Loucy (cell line): ENCODE data around the gene SLC17A9.

Experiments used
- H2AFZ ChIP-seq: fragments of 200-600 bp; sonication (generic); 2 replicates; pipeline ENCODE4 v1.6.0; 2016; ENCODE audit warnings: antibody characterized with exemption, mild to moderate bottlenecking, low read length, moderate library complexity
- H3F3A ChIP-seq: fragments of 200-600 bp; 2 replicates; pipeline ENCODE4 v1.6.0; 2016; ENCODE audit warnings: antibody characterized with exemption, low read depth, mild to moderate bottlenecking
- H3K27me3 ChIP-seq: fragments of 200-600 bp; sonication (generic); 2 replicates; pipeline ENCODE4 v1.6.1; 2014; ENCODE audit warnings: low read length, mild to moderate bottlenecking; ENCODE audit not compliant: insufficient read depth, poor library complexity, severe bottlenecking
- H3K36me3 ChIP-seq: fragments of 200-600 bp; sonication (generic); 2 replicates; pipeline ENCODE4 v1.6.1; 2016; ENCODE audit warnings: low read length; ENCODE audit not compliant: insufficient read depth
- H3K4me1 ChIP-seq: fragments of 200-600 bp; sonication (generic); 2 replicates; pipeline ENCODE4 v1.5.1; 2014; ENCODE audit warnings: low read length, mild to moderate bottlenecking; ENCODE audit not compliant: insufficient read depth, poor library complexity, severe bottlenecking
- H3K4me2 ChIP-seq: fragments of 200-600 bp; sonication (generic); 2 replicates; pipeline ENCODE4 v1.6.0; 2014; ENCODE audit warnings: antibody characterized with exemption, low read length, low read depth, mild to moderate bottlenecking; ENCODE audit not compliant: poor library complexity, severe bottlenecking
- H3K4me3 ChIP-seq: fragments of 200-600 bp; sonication (generic); 2 replicates; pipeline ENCODE4 v1.5.1; 2014; ENCODE audit warnings: low read length, mild to moderate bottlenecking, mixed read lengths; ENCODE audit not compliant: poor library complexity, severe bottlenecking
- H3K79me2 ChIP-seq: fragments of 200-600 bp; sonication (generic); 2 replicates; pipeline ENCODE4 v1.6.1; 2014; ENCODE audit warnings: low read length; ENCODE audit not compliant: insufficient read depth
- H3K9ac ChIP-seq: fragments of 200-600 bp; sonication (generic); 2 replicates; pipeline ENCODE4 v1.6.0; 2014; ENCODE audit warnings: mild to moderate bottlenecking, low read depth, low read length, moderate library complexity; ENCODE audit not compliant: poor library complexity, severe bottlenecking
- H3K9me2 ChIP-seq: fragments of 200-600 bp; sonication (generic); replicated peaks from 2 replicates; pipeline ENCODE4 v1.6.1; 2016; ENCODE audit warnings: low read depth, low read length, mixed read lengths
- H3K9me3 ChIP-seq: fragments of 200-600 bp; sonication (generic); 2 replicates; pipeline ENCODE4 v1.6.1; 2014; ENCODE audit warnings: mild to moderate bottlenecking, antibody characterized with exemption, low read length, low read depth; ENCODE audit not compliant: insufficient read depth
- H4K20me1 ChIP-seq: fragments of 200-600 bp; sonication (generic); 2 replicates; pipeline ENCODE4 v1.6.0; 2014; ENCODE audit warnings: antibody characterized with exemption, low read length, mild to moderate bottlenecking; ENCODE audit not compliant: insufficient read depth, poor library complexity, severe bottlenecking
- CTCF ChIP-seq: fragments of 200-600 bp; sonication (generic); conservative IDR thresholded peaks from 2 replicates; pipeline ENCODE4 v1.5.1; 2014; ENCODE audit warnings: mild to moderate bottlenecking, antibody characterized with exemption, low read length
- EZH2phosphoT487 ChIP-seq: fragments of 200-600 bp; IDR thresholded peaks from 2 replicates; pipeline ENCODE4 v1.6.1; 2018; ENCODE audit warnings: antibody characterized with exemption, mild to moderate bottlenecking, moderate library complexity, borderline replicate concordance

SLC17A9 gene

DNA sequence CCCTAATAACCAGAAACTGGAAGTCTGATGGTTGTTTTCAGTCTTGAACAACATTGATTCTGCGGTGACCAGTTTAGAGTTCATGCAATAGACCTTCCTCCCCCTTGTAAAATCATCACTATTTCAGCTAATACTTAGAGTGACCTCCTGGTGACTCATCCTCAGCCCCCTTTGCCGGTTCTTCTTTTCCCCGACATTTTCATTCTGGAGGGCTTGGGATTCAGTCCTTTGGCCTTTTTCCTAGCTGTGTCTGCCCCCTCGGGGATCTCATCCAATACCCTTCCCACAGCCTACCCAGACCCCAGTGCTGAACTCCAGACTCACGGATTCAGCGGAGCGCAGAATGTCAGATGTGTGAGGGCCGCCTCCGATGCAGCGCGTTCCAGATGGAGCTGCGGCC, 61.8 kb downstream of the SLC17A9 start:
- Histone ChIP-seq H3K36me3 (no peaks in the 10 kb centered on the region), H3K9ac (no peak overlapping the region), H3F3A (no peaks in the 10 kb centered on the region), H4K20me1 (peaks cover 7% of the 10 kb centered on the region), H3K4me2 (no peak overlapping the region), H2AFZ (no peak overlapping the region), H3K79me2 (peaks cover 7% of the 10 kb centered on the region), H3K27me3 (no peaks in the 10 kb centered on the region), H3K9me3 (peaks cover 5% of the 10 kb centered on the region), H3K4me1 (no peaks in the 10 kb centered on the region), H3K9me2 (no peaks in the 10 kb centered on the region), H3K4me3 (no peak overlapping the region)
- TF ChIP-seq CTCF (no peak), EZH2phosphoT487 (no peak)

DNA sequence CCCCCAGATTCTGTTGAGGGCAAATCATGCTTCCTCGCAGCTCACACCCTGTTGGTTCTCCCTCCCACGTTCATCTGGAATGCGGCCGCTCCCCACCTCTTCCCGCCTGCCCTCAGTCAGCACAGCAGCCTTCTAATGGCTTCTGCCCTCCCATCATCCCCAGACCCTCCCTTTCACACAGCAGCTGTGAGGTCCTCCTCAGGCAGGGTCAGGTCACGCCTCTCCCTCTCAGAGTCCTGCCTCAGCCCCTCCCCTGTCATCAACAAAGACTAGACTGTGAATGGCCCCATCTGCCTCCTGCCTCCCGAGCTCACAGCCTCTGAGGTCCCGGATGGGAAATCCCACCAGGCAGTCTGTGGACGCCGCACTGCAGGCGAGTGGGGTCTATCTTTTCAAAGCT, 62.2 kb downstream of the SLC17A9 start:
- H3K4me2 ChIP-seq = no peak overlapping the region

GRCh38 chr20:63015147-63015661, 62.7 kb downstream of the SLC17A9 start:
- H3K4me3 ChIP-seq = no peak overlapping the region
- no peaks in the 10 kb centered on the region for H3K4me1 ChIP-seq
- H3K9me3 ChIP-seq = peaks cover 5% of the 10 kb centered on the region
- H3K9ac ChIP-seq = no peak overlapping the region
- no peaks in the 10 kb centered on the region for H3K79me2 ChIP-seq
- TF ChIP-seq CTCF = no peak
- no peak for TF ChIP-seq EZH2phosphoT487
- no peak overlapping the region for H2AFZ ChIP-seq
- H3K9me2 ChIP-seq = no peaks in the 10 kb centered on the region
- no peak overlapping the region for H3K4me2 ChIP-seq
- H3K27me3 ChIP-seq = no peaks in the 10 kb centered on the region
- no peaks in the 10 kb centered on the region for H4K20me1 ChIP-seq
- H3F3A ChIP-seq = no peaks in the 10 kb centered on the region
- no peaks in the 10 kb centered on the region for H3K36me3 ChIP-seq

More for the DNA sequence above, 62.2 kb downstream of the SLC17A9 start:
- H3F3A ChIP-seq = no peaks in the 10 kb centered on the region
- H3K79me2 ChIP-seq = peaks cover 3% of the 10 kb centered on the region
- H3K36me3 ChIP-seq = no peaks in the 10 kb centered on the region
- no peak overlapping the region for H3K9ac ChIP-seq
- H2AFZ ChIP-seq = no peak overlapping the region
- peaks cover 5% of the 10 kb centered on the region for H3K9me3 ChIP-seq
- H4K20me1 ChIP-seq = peaks cover 2% of the 10 kb centered on the region
- no peaks in the 10 kb centered on the region for H3K27me3 ChIP-seq
- H3K4me1 ChIP-seq = no peaks in the 10 kb centered on the region
- no peaks in the 10 kb centered on the region for H3K9me2 ChIP-seq
- TF ChIP-seq EZH2phosphoT487 (no peak), CTCF (no peak)
- H3K4me3 ChIP-seq = no peak overlapping the region
